Sigmoid colon (tissue), 4 donors: ENCODE data around the gene COMP.

Experiments
- CTCF ChIP-seq, 4 experiments: fragments of 450-650 bp in 3 of 4; fragments of 200-600 bp in 1 of 4; IDR thresholded peaks; one replicate each; pipeline ENCODE4 v1.5.1; 2016 to 2019; ENCODE audit warnings: antibody characterized with exemption in 4 of 4, mild to moderate bottlenecking in 3 of 4, moderate library complexity in 2 of 4
- POLR2A ChIP-seq, 2 donors: fragments of 450-650 bp; IDR thresholded peaks; one replicate each; pipeline ENCODE4 v1.6.1; 2016; ENCODE audit warnings: antibody characterized with exemption in 2 of 2, mild to moderate bottlenecking in 2 of 2, moderate library complexity in 2 of 2
- POLR2AphosphoS5 ChIP-seq, 4 donors: sonication (generic); formaldehyde crosslinking; IDR thresholded peaks; one replicate each; pipeline ENCODE4 v1.6.1; 2017; ENCODE audit warnings: antibody characterized with exemption in 4 of 4

- TF ChIP-seq CTCF (IDR thresholded peaks at IDR 0.05) = no peak
- no peak for TF ChIP-seq POLR2A (IDR thresholded peaks at IDR 0.05)
- TF ChIP-seq POLR2AphosphoS5 (IDR thresholded peaks at IDR 0.05) = no peak
Observed at GRCh38 chr19:18795540-18795939, 4.4 kb upstream of the COMP start.
